Measurements from ENCODE around the gene NPIPA1. TPM values are rescaled to one million over a fixed set of nuclear protein-coding genes. Genes with fewer than 3 reads are reported as not detected.
A peak's percentile ranks its signal among the peaks of the same experiment; 100 is the strongest.
"Not testable (repeated sequence)": the region's sequence is repeated elsewhere in the genome, so short reads cannot be mapped to it uniquely, and the experiment has no call there.

The NPIPA1 gene
- 100 to 1,000 TPM in 1 of 4 donors, 10 to 100 TPM in 3; 69.6 to 118 (median 85.0) TPM for total RNA-seq

DNA sequence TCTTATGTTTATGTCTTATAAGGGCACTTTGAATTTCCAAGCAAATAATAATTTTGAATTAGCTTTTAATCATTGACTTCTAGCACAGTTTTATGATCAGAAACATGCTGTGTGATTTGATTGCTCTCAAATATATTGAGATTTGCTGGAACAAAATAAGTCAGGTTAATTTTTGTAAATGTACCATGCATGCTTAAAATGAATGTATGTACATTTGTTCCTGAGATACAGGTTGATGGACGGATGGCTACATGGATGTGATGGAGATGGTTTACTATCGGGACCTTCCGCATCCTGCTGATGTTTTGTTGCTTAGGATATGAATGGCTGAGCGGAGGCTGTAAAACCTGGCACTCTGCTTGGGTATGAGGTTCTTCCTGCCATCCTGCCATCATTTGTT, at the start of gene NPIPA1:
NPIPA1 (plus strand) TSS at position 301 of the 400 bp plus-strand sequence; CDS start at position 301, 0 bp downstream.
- H3K27me3 ChIP-seq; H3K4me1 ChIP-seq; intact Hi-C loops (cut with DNase I); H3K4me3 ChIP-seq; H3K9me3 ChIP-seq; H3K27ac ChIP-seq (replicated peaks in 1 of 4); DNase-seq (ENCODE audit: extremely low spot score): not testable (repeated sequence)
- peaks cover 0 to 13% (median 6%) of the 10 kb centered on the region in 4 donors for H3K36me3 ChIP-seq
- WGBS: no CpG with 5 or more reads among the region's 4 CpGs

GRCh38 chr16:14892111-14892510, 45.1 kb upstream of the NPIPA1 start:
- DNase-seq (ENCODE audit: extremely low spot score); H3K27me3 ChIP-seq; H3K27ac ChIP-seq (replicated peaks in 1 of 4); H3K9me3 ChIP-seq; H3K4me1 ChIP-seq; H3K4me3 ChIP-seq; intact Hi-C loops (cut with DNase I): not testable (repeated sequence)
- WGBS: 97% methylated on average over 3 of the region's 6 CpGs
- peaks cover 0 to 16% (median 9%) of the 10 kb centered on the region in 4 donors for H3K36me3 ChIP-seq

- H3K9me3 ChIP-seq; H3K4me1 ChIP-seq; H3K4me3 ChIP-seq; H3K27me3 ChIP-seq; DNase-seq (ENCODE audit: extremely low spot score); H3K27ac ChIP-seq (replicated peaks in 1 of 4); intact Hi-C loops (cut with DNase I); H3K36me3 ChIP-seq: not testable (repeated sequence)
- WGBS: 88% methylated on average over 10 of the region's 14 CpGs
Observed at GRCh38 chr16:14895382-14895781, 41.9 kb upstream of the NPIPA1 start.

GRCh38 chr16:14896023-14896422, 41.2 kb upstream of the NPIPA1 start:
- H3K36me3 ChIP-seq; H3K27me3 ChIP-seq; H3K9me3 ChIP-seq; H3K4me1 ChIP-seq; intact Hi-C loops (cut with DNase I); H3K27ac ChIP-seq (replicated peaks in 1 of 4); H3K4me3 ChIP-seq: not testable (repeated sequence)
- DNase-seq (ENCODE audit: extremely low spot score): peak; percentile 91
- WGBS: 88% methylated on average over 7 of the region's 9 CpGs

DNA sequence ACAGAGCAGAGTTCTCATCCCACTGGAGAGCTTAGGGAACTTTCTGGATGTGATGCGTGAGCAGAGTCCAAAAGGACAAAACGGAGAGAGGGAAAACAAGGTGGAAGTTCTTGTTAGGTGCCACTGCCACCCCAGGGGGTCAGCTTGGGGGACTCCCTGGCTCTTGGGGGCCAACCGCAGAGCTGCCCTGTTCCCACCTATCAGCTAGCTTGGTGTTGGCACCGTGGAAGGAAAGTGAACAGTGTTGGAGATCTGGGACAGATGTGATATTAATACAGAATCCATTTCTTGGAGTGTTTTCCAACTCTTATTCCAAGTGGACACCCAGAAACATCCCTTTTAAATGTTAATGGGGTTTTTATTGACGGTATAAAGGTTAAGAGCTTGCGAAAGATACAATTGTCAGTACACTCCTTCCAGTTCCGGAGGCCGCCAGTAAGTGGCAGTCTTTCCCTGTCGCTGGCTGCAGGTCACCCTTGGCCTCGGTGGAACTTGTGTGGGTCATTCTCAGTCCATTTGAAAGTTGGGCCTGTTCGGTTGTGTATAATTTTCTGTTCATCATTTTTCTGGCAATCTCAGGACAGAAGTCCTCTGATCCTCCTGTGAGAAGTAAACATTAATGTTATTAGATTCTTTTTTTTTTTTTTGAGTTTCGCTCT, 40.1 kb upstream of the NPIPA1 start:
- H3K36me3 ChIP-seq; H3K27ac ChIP-seq (replicated peaks in 1 of 4); intact Hi-C loops (cut with DNase I); H3K4me3 ChIP-seq; H3K27me3 ChIP-seq; H3K4me1 ChIP-seq; DNase-seq (ENCODE audit: extremely low spot score); H3K9me3 ChIP-seq: not testable (repeated sequence)
- TF ChIP-seq, protein P1, sequence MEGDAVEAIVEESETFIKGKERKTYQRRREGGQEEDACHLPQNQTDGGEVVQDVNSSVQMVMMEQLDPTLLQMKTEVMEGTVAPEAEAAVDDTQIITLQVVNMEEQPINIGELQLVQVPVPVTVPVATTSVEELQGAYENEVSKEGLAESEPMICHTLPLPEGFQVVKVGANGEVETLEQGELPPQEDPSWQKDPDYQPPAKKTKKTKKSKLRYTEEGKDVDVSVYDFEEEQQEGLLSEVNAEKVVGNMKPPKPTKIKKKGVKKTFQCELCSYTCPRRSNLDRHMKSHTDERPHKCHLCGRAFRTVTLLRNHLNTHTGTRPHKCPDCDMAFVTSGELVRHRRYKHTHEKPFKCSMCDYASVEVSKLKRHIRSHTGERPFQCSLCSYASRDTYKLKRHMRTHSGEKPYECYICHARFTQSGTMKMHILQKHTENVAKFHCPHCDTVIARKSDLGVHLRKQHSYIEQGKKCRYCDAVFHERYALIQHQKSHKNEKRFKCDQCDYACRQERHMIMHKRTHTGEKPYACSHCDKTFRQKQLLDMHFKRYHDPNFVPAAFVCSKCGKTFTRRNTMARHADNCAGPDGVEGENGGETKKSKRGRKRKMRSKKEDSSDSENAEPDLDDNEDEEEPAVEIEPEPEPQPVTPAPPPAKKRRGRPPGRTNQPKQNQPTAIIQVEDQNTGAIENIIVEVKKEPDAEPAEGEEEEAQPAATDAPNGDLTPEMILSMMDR (IDR thresholded peaks at IDR 0.05): peak in 2 of 3 experiments; percentile 23 to 31
- 54% methylated on average over 3 of the region's 12 CpGs for WGBS

- intact Hi-C loops (cut with DNase I); H3K27ac ChIP-seq (replicated peaks in 1 of 4); H3K4me1 ChIP-seq; H3K27me3 ChIP-seq; H3K4me3 ChIP-seq; H3K9me3 ChIP-seq; H3K36me3 ChIP-seq: not testable (repeated sequence)
- WGBS: 100% methylated on average over 3 of the region's 4 CpGs
- DNase-seq (ENCODE audit: extremely low spot score): peak; percentile 82
Observed at GRCh38 chr16:14898162-14898561, 39.1 kb upstream of the NPIPA1 start.

DNA sequence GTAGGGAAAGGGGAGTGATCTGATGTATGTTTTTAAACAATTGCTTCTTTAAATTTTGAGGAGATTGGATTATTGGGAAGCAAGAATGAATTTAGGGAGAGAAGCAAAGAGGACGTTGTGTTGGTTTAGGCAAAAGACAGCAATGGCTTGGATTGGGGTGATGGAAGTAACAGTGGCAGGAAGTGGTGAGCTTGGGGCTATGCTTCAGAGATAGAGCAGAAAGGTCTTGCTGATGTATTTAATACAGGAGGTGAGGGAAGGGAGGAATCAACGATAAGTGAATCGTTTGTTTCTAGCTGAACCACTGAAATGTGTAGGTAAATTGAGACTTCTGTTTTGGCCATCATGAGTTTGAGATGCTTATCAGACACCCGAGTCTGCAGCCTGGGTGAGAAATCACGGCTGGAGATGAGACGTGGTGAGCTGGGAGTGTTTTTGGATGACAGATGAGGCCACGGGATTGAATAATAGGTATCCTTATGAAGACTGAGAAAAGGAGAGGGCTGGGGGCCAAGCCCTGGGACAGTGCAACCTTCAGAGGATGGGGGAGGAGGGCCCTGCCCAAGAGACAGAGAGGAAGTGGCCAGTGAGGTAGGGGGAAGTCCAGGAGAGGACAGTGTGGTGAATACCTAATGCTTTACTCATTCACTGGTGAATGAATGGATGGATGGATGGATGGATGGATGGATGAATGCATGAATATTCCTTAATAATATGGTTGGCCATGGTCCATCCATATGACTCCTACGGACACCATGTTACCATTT, 33.9 kb upstream of the NPIPA1 start:
- H3K27ac ChIP-seq (replicated peaks in 1 of 4); intact Hi-C loops (cut with DNase I); H3K4me3 ChIP-seq; H3K36me3 ChIP-seq; H3K27me3 ChIP-seq; H3K9me3 ChIP-seq; H3K4me1 ChIP-seq: not testable (repeated sequence)
- DNase-seq (ENCODE audit: extremely low spot score): peak; percentile 89
- 83% methylated on average over 1 of the region's 8 CpGs for WGBS

- whole genome bisulfite sequencing: no CpG with 5 or more reads among the region's 4 CpGs
- intact Hi-C loops (cut with DNase I); H3K4me3 ChIP-seq; H3K9me3 ChIP-seq; DNase-seq (ENCODE audit: extremely low spot score); H3K4me1 ChIP-seq; H3K27me3 ChIP-seq; H3K36me3 ChIP-seq; H3K27ac ChIP-seq (replicated peaks in 1 of 4): not testable (repeated sequence)
Observed at GRCh38 chr16:14909744-14910143, 27.5 kb upstream of the NPIPA1 start.

GRCh38 chr16:14910833-14911629, 26.2 kb upstream of the NPIPA1 start:
- DNase-seq (ENCODE audit: extremely low spot score); H3K27me3 ChIP-seq; intact Hi-C loops (cut with DNase I); H3K27ac ChIP-seq (replicated peaks in 1 of 4); H3K9me3 ChIP-seq; H3K4me3 ChIP-seq; H3K36me3 ChIP-seq; H3K4me1 ChIP-seq: not testable (repeated sequence)
- no CpG with 5 or more reads among the region's 85 CpGs for WGBS

DNA sequence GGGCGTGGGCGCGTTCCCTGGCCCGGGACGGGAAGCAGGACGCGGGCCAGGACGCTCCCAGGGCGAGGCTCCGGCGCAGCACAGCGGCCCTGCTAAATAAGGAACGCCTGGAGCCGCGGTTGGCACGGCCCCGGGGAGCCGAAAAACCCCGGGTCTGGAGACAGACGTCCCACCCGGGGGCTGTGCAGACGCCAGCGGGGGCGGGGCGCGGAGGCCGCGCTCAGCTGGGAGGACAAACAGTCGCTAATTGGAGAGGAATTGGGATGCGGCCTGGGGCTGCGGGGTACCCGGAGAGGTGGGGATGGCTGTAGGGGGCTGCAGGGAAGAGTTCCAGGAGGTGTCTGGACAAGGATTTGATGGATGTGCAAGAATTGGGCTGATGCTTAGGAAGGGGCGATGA, 25.3 kb upstream of the NPIPA1 start:
- intact Hi-C loops (cut with DNase I); DNase-seq (ENCODE audit: extremely low spot score); H3K9me3 ChIP-seq; H3K36me3 ChIP-seq; H3K4me1 ChIP-seq; H3K27me3 ChIP-seq: not testable (repeated sequence)
- peak overlapping the region; percentile 73 to 87 (median 84) for H3K27ac ChIP-seq (replicated peaks in 1 of 4)
- H3K4me3 ChIP-seq: peak overlapping the region; percentile 57 to 66 (median 60)
- 0% methylated on average over 13 of the region's 33 CpGs for WGBS

GRCh38 chr16:14912588-14912987, 24.7 kb upstream of the NPIPA1 start:
- intact Hi-C loops (cut with DNase I); H3K36me3 ChIP-seq; H3K4me3 ChIP-seq; H3K9me3 ChIP-seq; DNase-seq (ENCODE audit: extremely low spot score); H3K27me3 ChIP-seq; H3K4me1 ChIP-seq: not testable (repeated sequence)
- H3K27ac ChIP-seq (replicated peaks in 1 of 4): peak overlapping the region in 1 of 4 donors; percentile 51
- WGBS: no CpG with 5 or more reads among the region's 11 CpGs

Measured in esophagus muscularis mucosa (tissue), 4 donors.